NOMO-1 treated with DMSO at 0.1 percent for 48 hours (cell line): ENCODE measurements around the gene AOAH.

ENCODE experiments used
- DNase-seq: peaks from one replicate; lab custom pipeline; 2025; ENCODE audit not compliant: unreplicated experiment; lab: John Stamatoyannopoulos, UW

AOAH gene

GRCh38 chr7:36692456-36692855 is 31.8 kb downstream of the AOAH start:
- no peak for DNase-seq

- DNase-seq, result no peak
Measured at GRCh38 chr7:36691983-36692382, 32.3 kb downstream of the AOAH start.

GRCh38 chr7:36690514-36691187 is 33.6 kb downstream of the AOAH start:
- DNase-seq, result no peak

- DNase-seq, result no peak
Measured at GRCh38 chr7:36690041-36690440, 34.3 kb downstream of the AOAH start.

GRCh38 chr7:36686499-36686898 is 37.8 kb downstream of the AOAH start:
- DNase-seq, result no peak

GRCh38 chr7:36684954-36685353 is 39.3 kb downstream of the AOAH start:
- DNase-seq, result no peak

GRCh38 chr7:36683695-36684357 is 40.5 kb downstream of the AOAH start:
- no peak for DNase-seq

GRCh38 chr7:36683111-36683510 is 41.2 kb downstream of the AOAH start:
- DNase-seq, result no peak

- no peak for DNase-seq
Measured at GRCh38 chr7:36682102-36682501, 42.2 kb downstream of the AOAH start.

GRCh38 chr7:36677769-36678437 is 46.4 kb downstream of the AOAH start:
- DNase-seq, result no peak

GRCh38 chr7:36673703-36674102 is 50.6 kb downstream of the AOAH start:
- DNase-seq, result no peak

- no peak for DNase-seq
Measured at GRCh38 chr7:36671432-36671829, 52.9 kb downstream of the AOAH start.

- DNase-seq, result peak; percentile 37
Measured at GRCh38 chr7:36670585-36671431, 53.5 kb downstream of the AOAH start.

GRCh38 chr7:36668750-36669149 is 55.5 kb downstream of the AOAH start:
- no peak for DNase-seq

- DNase-seq, result no peak
Measured at GRCh38 chr7:36668080-36668479, 56.2 kb downstream of the AOAH start.

GRCh38 chr7:36667007-36667745 is 57.1 kb downstream of the AOAH start:
- DNase-seq, result no peak

GRCh38 chr7:36663481-36663880 is 60.8 kb downstream of the AOAH start:
- no peak for DNase-seq

- DNase-seq, result no peak
Measured at GRCh38 chr7:36661135-36661840, 63.0 kb downstream of the AOAH start.

- DNase-seq, result no peak
Measured at GRCh38 chr7:36659638-36660341, 64.5 kb downstream of the AOAH start.

GRCh38 chr7:36659172-36659516 is 65.2 kb downstream of the AOAH start:
- DNase-seq, result no peak
